HG03558 (cell line): ENCODE data around the gene GP2.

Experiments used
- ATAC-seq: cut with Tn5 transposase; IDR thresholded peaks from one replicate; pipeline ENCODE4 v1.9.1; 2021; ENCODE audit warnings: moderate number of reproducible peaks; ENCODE audit not compliant: unreplicated experiment; ENCODE audit errors: extremely low read depth

The GP2 gene

GRCh38 chr16:20308266-20308665 is 19.0 kb downstream of the GP2 start:
- no peak for ATAC-seq

- ATAC-seq = no peak
Measured at GRCh38 chr16:20307791-20308190, 19.5 kb downstream of the GP2 start.

GRCh38 chr16:20307240-20307671 is 20.1 kb downstream of the GP2 start:
- ATAC-seq = no peak

- ATAC-seq = no peak
Measured at GRCh38 chr16:20306401-20306800, 20.9 kb downstream of the GP2 start.

GRCh38 chr16:20303012-20303411 is 24.3 kb downstream of the GP2 start:
- no peak for ATAC-seq

- ATAC-seq = no peak
Measured at GRCh38 chr16:20302389-20302788, 24.9 kb downstream of the GP2 start.

GRCh38 chr16:20301840-20302239 is 25.5 kb downstream of the GP2 start:
- ATAC-seq = no peak

GRCh38 chr16:20300312-20301097 is 26.8 kb downstream of the GP2 start:
- ATAC-seq = no peak

GRCh38 chr16:20298452-20298851 is 28.9 kb downstream of the GP2 start:
- ATAC-seq = no peak

GRCh38 chr16:20291208-20292206 is 35.8 kb downstream of the GP2 start:
- ATAC-seq = no peak

GRCh38 chr16:20289571-20289970 is 37.7 kb downstream of the GP2 start:
- ATAC-seq = no peak

GRCh38 chr16:20285993-20286499 is 41.3 kb downstream of the GP2 start:
- no peak for ATAC-seq

- no peak for ATAC-seq
Measured at GRCh38 chr16:20280259-20280658, 47.1 kb downstream of the GP2 start.

GRCh38 chr16:20271893-20272292 is 55.4 kb downstream of the GP2 start:
- no peak for ATAC-seq

GRCh38 chr16:20268409-20268808 is 58.9 kb downstream of the GP2 start:
- ATAC-seq = no peak

GRCh38 chr16:20265019-20265418 is 62.3 kb downstream of the GP2 start:
- no peak for ATAC-seq

GRCh38 chr16:20263138-20263855 is 64.0 kb downstream of the GP2 start:
- ATAC-seq = no peak

- ATAC-seq = no peak
Measured at GRCh38 chr16:20262248-20262647, 65.1 kb downstream of the GP2 start.

GRCh38 chr16:20260215-20261009 is 66.9 kb downstream of the GP2 start:
- ATAC-seq = no peak
